ENCODE data around the gene HLA-DOB.
"Not testable (repeated sequence)": the region's sequence is repeated elsewhere in the genome, so short reads cannot be mapped to it uniquely, and the experiment has no call there.

The HLA-DOB gene

DNA sequence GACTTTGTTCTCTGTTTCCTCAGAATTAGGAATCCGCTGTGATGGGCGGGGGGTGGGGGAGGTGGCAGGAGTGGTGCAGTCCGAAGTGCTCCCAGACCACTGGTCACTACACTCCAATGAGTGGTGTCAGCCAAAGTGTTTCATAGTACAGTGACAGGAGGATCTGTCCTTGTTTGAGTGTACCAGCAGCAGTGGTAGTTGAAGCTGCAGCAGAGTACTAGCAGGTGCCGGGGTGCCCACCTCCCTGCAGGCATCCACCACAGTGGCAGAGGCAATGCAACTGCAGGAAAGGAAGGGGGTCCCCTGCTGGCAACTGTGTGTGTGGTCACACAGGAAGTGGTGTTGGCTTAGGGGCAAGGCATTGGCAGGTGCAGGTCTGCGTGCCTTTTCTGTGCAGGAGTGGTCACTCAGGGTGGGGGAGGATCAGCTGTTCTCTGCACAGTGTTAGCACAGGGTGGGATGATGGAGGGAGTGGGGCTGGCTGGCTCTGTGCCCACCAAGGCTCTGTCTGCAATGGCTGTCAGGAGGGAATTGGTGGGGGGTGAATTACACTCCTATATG is 9.7 kb downstream of the HLA-DOB start:
- no peak for DNase-seq (ENCODE audit: low spot score)

GRCh38 chr6:32805404-32805803 is 11.4 kb downstream of the HLA-DOB start:
- DNase-seq (ENCODE audit: low spot score), result not testable (repeated sequence)

DNA sequence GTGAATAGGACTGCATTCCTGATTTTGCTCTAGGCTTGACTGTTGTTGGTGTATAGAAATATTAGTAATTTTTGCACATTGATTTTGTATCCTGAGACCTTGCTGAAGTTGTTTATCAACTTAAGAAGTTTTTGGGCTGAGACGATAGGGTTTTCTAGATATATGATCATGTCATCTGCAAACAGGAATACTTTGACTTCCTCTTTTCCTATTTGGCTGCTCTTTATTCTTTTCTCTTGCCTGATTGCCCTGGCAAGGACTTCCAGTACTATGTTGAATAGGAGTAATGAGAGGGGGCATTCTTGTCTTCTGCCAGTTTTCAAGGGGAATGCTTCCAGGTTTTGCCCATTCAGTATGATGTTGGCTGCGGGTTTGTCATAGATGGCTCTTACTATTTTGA is 13.4 kb downstream of the HLA-DOB start:
- DNase-seq (ENCODE audit: low spot score), result no peak

- DNase-seq (ENCODE audit: low spot score), result no peak
Measured at GRCh38 chr6:32799740-32800139, 17.1 kb downstream of the HLA-DOB start.

DNA sequence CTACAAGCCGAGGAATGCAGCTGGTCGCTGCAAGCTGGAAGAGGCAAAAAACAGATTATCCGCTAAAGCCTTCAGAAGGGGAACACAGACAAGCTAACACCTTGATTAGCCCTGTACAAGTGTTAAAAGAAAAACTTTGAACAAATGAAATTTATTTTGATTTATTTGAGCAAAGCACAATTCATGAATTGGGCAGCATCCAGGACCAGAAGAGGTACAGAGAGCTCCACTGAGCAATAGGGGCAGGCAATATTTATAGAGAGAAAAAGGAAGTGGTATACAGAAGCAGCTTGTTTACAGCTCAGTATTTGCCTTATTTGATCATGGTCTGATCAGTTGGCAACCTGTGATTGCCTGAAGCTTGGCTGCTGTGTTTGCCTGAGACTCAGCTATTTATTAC is 17.6 kb downstream of the HLA-DOB start:
- no peak for DNase-seq (ENCODE audit: low spot score)

DNA sequence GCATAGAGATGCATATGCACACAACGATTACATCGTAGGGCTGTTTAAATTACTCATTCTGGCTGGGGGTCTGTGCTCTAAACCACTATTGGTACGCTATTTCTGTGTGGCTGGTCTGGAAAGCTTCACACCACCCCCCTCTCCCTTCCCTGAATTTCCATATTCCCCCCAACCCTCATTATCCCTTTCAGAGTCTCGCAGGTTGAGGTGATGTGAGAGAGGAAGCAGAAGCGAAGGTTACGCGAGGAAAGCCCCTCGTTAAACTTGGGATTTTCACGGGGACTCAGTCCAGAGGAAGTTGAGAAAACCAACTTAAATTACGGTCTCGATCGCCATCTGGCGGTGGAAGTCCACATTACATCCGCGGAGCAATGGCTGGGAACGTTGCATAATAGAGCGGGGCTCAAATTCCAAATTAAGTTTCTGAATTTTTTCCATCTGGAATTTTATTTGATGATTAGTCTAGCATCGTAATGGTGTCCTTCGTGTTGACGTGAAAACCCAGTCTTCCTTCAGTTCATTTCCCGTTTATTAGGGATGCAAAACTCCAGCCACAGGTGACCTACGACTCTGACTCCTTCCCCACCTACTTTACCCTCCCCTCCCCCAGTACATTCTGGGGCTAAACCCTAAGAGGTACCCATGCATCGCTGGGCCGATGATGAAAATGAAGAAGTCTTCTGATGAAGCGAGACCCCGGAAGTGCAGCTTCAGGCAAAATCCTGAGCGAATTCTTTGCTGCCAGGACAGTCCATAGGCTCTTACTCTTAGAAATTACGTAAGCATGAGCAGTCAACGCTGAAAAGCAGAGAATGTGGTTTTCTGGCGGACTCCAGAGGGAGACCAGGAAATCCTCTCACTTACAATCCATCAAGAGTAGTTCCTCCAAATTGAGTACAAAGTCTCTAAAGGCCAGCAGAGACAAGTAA is 19.7 kb downstream of the HLA-DOB start:
- DNase-seq (ENCODE audit: low spot score), result peak; percentile 74

DNA sequence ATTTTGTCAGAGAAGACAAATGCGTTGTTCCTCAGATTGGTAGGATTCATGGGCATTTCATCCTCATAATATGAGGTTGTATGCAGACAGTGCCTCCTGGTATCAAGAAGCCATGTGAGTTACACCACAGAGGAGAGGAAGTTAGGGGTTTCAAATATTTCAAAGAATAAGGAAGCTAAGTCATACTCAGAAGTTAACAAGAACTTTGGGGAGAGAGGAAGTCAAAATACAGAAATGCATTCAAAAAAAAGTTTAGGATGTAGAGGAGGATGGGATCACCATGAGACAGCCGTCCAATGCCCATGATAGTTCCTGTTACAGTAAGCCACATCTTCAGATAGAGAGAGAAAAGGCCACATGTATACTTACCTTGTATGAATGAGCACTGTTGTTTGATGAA is 22.3 kb downstream of the HLA-DOB start:
- no peak for DNase-seq (ENCODE audit: low spot score)

GRCh38 chr6:32792901-32793435 is 23.8 kb downstream of the HLA-DOB start:
- no peak for DNase-seq (ENCODE audit: low spot score)

DNA sequence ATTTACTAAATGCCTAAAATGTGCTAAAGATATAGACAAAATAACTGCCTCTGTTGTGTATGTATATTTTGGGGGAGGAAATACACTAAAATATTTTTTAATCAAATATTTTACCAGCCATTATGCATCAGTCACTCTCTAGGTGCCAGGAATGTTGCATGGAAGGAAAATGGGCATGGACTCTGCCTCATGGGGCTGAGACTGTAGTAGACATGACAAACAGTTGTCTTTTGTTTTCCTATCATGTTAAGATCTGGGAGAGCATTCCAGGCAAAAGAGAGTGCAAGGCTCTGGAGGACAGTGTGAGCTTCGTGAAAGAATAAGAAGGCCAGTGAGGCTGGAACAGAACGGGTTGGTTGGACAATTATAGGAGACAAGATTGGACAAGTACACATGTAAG is 26.5 kb downstream of the HLA-DOB start:
- DNase-seq (ENCODE audit: low spot score), result no peak

GRCh38 chr6:32785781-32786533 is 30.8 kb downstream of the HLA-DOB start:
- peak; percentile 51 for DNase-seq (ENCODE audit: low spot score)

DNA sequence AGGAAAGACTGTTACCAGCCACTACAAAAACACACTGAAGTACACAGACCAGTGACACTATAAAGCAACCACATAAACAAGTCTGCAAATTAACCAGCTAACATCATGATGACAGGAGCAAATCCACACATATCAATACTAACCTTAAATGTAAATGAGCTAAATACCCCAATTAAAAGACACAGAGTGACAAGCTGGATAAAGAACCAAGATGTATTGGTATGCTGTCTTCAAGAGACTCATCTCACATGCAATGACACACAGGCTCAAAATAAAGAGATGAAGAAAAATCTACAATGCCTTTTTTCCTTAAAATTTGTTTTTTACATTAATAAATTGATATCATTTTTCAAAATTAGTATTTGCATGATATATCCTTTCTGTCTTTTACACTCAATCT is 33.9 kb downstream of the HLA-DOB start:
- DNase-seq (ENCODE audit: low spot score), result not testable (repeated sequence)

DNA sequence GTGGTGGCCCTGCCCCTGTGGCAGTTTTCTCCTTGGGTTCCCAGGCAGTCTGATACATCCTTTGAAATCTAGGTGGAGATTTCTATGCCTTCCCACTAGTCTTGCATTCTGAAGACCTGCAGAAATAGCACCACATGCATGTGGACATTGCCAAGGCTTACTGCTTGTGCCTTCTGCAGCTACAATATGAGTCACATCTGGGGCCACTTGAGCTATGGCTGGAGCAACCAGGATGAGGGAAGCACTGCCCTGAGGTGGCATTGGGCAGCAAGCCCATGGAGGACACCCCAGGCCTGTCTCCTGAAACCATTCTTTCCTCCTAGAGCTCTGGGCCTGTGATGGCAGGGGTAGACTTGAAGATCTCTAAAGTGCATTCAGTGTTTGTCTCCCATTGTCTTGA is 37.8 kb downstream of the HLA-DOB start:
- DNase-seq (ENCODE audit: low spot score), result no peak

DNA sequence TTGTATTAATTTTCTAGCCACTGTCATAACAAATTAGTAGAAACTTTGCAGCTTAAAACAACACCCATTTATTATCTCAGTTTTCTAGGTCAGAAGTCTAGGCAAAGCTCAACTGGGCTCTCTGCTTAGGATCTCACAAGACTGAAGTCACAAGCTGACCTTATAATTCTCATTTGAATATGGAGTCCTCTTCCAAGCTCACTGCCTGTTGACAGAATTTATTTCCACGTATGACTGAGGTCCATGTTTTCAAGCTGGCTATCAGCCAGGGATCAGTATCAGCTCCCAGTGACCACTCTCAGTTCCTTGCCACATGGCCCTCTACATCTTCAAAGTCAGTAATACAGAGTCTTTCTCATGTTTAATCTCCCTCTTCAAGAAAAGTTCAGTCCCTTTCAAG is 41.7 kb downstream of the HLA-DOB start:
- DNase-seq (ENCODE audit: low spot score), result no peak

- DNase-seq (ENCODE audit: low spot score), result no peak
Measured at GRCh38 chr6:32774426-32774825, 42.4 kb downstream of the HLA-DOB start.

DNA sequence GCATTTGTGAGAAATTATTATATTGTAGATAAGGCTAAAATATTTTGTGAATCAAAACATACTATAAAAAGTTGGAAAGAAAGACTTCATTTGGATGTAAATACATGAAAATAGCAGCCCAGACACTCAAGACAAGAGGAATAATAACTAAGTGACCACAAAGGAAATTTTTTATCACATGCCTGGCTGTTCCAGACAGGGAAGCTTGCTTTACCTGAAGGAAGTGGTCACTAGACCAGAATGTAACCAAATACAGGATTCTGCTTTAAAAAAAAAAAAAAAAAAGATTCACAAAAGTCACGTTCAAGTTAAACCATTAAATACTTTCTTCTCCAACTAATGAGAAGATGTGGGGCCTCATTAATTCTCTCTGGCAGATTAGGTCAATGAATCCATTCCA is 44.1 kb downstream of the HLA-DOB start:
- no peak for DNase-seq (ENCODE audit: low spot score)

DNA sequence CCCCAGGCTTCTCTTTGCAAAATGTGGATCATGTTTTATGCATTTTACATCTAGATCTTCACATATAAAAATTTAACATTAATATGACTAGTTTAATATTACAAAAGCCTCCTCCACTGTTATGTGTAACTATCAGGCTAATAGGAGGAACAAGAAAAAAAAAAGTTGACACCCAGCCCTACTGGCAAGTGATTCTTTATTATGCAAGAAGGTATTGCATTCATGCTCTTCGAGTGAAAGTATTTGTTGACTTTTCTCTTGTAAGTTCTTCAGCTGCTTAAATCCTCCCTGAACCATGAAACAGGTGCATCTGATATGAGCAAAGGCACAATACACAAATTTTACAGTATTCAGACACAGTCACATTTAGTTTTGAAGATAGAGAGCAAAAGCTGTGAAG is 52.8 kb downstream of the HLA-DOB start:
- DNase-seq (ENCODE audit: low spot score), result no peak

- DNase-seq (ENCODE audit: low spot score), result no peak
Measured at GRCh38 chr6:32763421-32763820, 53.4 kb downstream of the HLA-DOB start, which contains the start of gene HLA-DQB2. Gene HLA-DQB2, minus strand, starts transcription at chr6:32763532. Its CDS starts 62 bp downstream, at chr6:32763470.

Measured in CD4-positive, alpha-beta T cell treated with Interleukin-15 for 4 hours (primary cell).